Mucosa of rectum (tissue), 2 donors: ENCODE data around the gene TOX2.

ENCODE experiments used
- H3K27ac ChIP-seq, 2 donors: one replicate each; pipeline ENCODE4 v1.7.0; 2013; ENCODE audit warnings: inconsistent platforms in 2 of 2, low read depth in 2 of 2, low read length in 2 of 2
- H3K27me3 ChIP-seq, 2 donors: one replicate each; pipeline ENCODE4 v1.7.0; 2013; ENCODE audit warnings: low read length in 2 of 2; ENCODE audit not compliant: control insufficient read depth in 2 of 2, insufficient read depth in 2 of 2
- H3K36me3 ChIP-seq, 2 donors: one replicate each; pipeline ENCODE4 v1.7.0; 2013; ENCODE audit warnings: low read length in 2 of 2; ENCODE audit not compliant: control insufficient read depth in 2 of 2, insufficient read depth in 2 of 2
- H3K4me1 ChIP-seq, 2 donors: one replicate each; pipeline ENCODE4 v1.7.0; 2013; ENCODE audit warnings: low read length in 2 of 2, mild to moderate bottlenecking in 1 of 2; ENCODE audit not compliant: control insufficient read depth in 2 of 2, insufficient read depth in 2 of 2
- H3K4me3 ChIP-seq, 2 donors: one replicate each; pipeline ENCODE4 v1.7.0; 2013; ENCODE audit warnings: low read length in 2 of 2
- H3K9ac ChIP-seq, 2 donors: one replicate each; pipeline ENCODE4 v1.7.0; 2013; ENCODE audit warnings: low read length in 2 of 2, low read depth in 1 of 2, mild to moderate bottlenecking in 1 of 2
- H3K9me3 ChIP-seq, 2 donors: one replicate each; pipeline ENCODE4 v1.7.0; 2013; ENCODE audit warnings: low read length in 2 of 2; ENCODE audit not compliant: control insufficient read depth in 2 of 2
- donor health status: healthy.
- donor health status: Normal muscosa, but diverticular disease.

The TOX2 gene

GRCh38 chr20:44092551-44093248 lies 178.0 kb downstream of the TOX2 start:
- Histone ChIP-seq H3K27me3 (peaks cover 0 to 2% of the 10 kb centered on the region in 2 donors), H3K4me1 (no peaks in the 10 kb centered on the region), H3K9me3 (no peaks in the 10 kb centered on the region), H3K9ac (no peak overlapping the region), H3K4me3 (no peak overlapping the region), H3K36me3 (no peaks in the 10 kb centered on the region), H3K27ac (no peak overlapping the region)

GRCh38 chr20:44093249-44093582 lies 178.6 kb downstream of the TOX2 start:
- Histone ChIP-seq H3K9ac (no peak overlapping the region), H3K36me3 (no peaks in the 10 kb centered on the region), H3K27ac (no peak overlapping the region), H3K9me3 (no peaks in the 10 kb centered on the region), H3K4me1 (no peaks in the 10 kb centered on the region), H3K4me3 (no peak overlapping the region), H3K27me3 (peaks cover 0 to 2% of the 10 kb centered on the region in 2 donors)

- Histone ChIP-seq H3K36me3 (no peaks in the 10 kb centered on the region), H3K4me1 (no peaks in the 10 kb centered on the region), H3K9me3 (no peaks in the 10 kb centered on the region), H3K9ac (no peak overlapping the region), H3K27me3 (peaks cover 0 to 4% of the 10 kb centered on the region in 2 donors), H3K27ac (no peak overlapping the region), H3K4me3 (no peak overlapping the region)
Measured at GRCh38 chr20:44095831-44096230, 181.2 kb downstream of the TOX2 start.

- no peak overlapping the region for H3K27ac ChIP-seq
- H3K9ac ChIP-seq: no peak overlapping the region
- H3K4me3 ChIP-seq: no peak overlapping the region
- H3K9me3 ChIP-seq: no peaks in the 10 kb centered on the region
- H3K36me3 ChIP-seq: no peaks in the 10 kb centered on the region
- H3K27me3 ChIP-seq: peaks cover 0 to 3% of the 10 kb centered on the region in 2 donors
- H3K4me1 ChIP-seq: no peaks in the 10 kb centered on the region
Measured at GRCh38 chr20:44097521-44098255, 183.0 kb downstream of the TOX2 start.

- Histone ChIP-seq H3K36me3 (no peaks in the 10 kb centered on the region), H3K4me3 (no peak overlapping the region), H3K27me3 (peaks cover 0 to 2% of the 10 kb centered on the region in 2 donors), H3K9ac (no peak overlapping the region), H3K4me1 (no peaks in the 10 kb centered on the region), H3K27ac (no peak overlapping the region), H3K9me3 (no peaks in the 10 kb centered on the region)
Measured at GRCh38 chr20:44098256-44098630, 183.6 kb downstream of the TOX2 start.

GRCh38 chr20:44098657-44099056 lies 184.0 kb downstream of the TOX2 start:
- H3K27ac ChIP-seq: no peak overlapping the region
- no peaks in the 10 kb centered on the region for H3K4me1 ChIP-seq
- H3K36me3 ChIP-seq: no peaks in the 10 kb centered on the region
- H3K9me3 ChIP-seq: no peaks in the 10 kb centered on the region
- H3K27me3 ChIP-seq: peaks cover 1 to 2% of the 10 kb centered on the region in 2 donors
- H3K9ac ChIP-seq: no peak overlapping the region
- H3K4me3 ChIP-seq: no peak overlapping the region

GRCh38 chr20:44099832-44100231 lies 185.2 kb downstream of the TOX2 start:
- H3K4me1 ChIP-seq: no peaks in the 10 kb centered on the region

GRCh38 chr20:44102582-44102981 lies 187.9 kb downstream of the TOX2 start:
- Histone ChIP-seq H3K27me3 (peaks cover 2 to 9% of the 10 kb centered on the region in 2 donors), H3K27ac (no peak overlapping the region), H3K9me3 (no peaks in the 10 kb centered on the region), H3K4me3 (no peak overlapping the region), H3K4me1 (no peaks in the 10 kb centered on the region), H3K9ac (no peak overlapping the region), H3K36me3 (no peaks in the 10 kb centered on the region)

More at GRCh38 chr20:44099832-44100231, 185.2 kb downstream of the TOX2 start:
- Histone ChIP-seq H3K27ac (no peak overlapping the region), H3K36me3 (no peaks in the 10 kb centered on the region), H3K9me3 (no peaks in the 10 kb centered on the region), H3K4me3 (no peak overlapping the region), H3K27me3 (peaks cover 2 to 5% of the 10 kb centered on the region in 2 donors), H3K9ac (no peak overlapping the region)

GRCh38 chr20:44104798-44105517 lies 190.3 kb downstream of the TOX2 start:
- Histone ChIP-seq H3K9me3 (no peaks in the 10 kb centered on the region), H3K36me3 (no peaks in the 10 kb centered on the region), H3K4me3 (no peak overlapping the region), H3K9ac (no peak overlapping the region), H3K4me1 (no peaks in the 10 kb centered on the region), H3K27ac (no peak overlapping the region), H3K27me3 (peaks cover 2 to 9% of the 10 kb centered on the region in 2 donors)

GRCh38 chr20:44106615-44107014 lies 192.0 kb downstream of the TOX2 start:
- Histone ChIP-seq H3K27ac (no peak overlapping the region), H3K9ac (no peak overlapping the region), H3K9me3 (no peaks in the 10 kb centered on the region), H3K27me3 (peaks cover 0 to 9% of the 10 kb centered on the region in 2 donors), H3K36me3 (no peaks in the 10 kb centered on the region), H3K4me1 (no peaks in the 10 kb centered on the region), H3K4me3 (no peak overlapping the region)
